ENCODE data around the gene SCYGR2.

GRCh38 chr2:227582369-227582768 lies 16.3 kb upstream of the SCYGR2 start:
- TF ChIP-seq CTCF (IDR thresholded peaks at IDR 0.05; ENCODE audit: borderline replicate concordance, extremely low read depth, low read length, poor library complexity, severe bottlenecking) (no peak), EZH2 (IDR thresholded peaks at IDR 0.05; ENCODE audit: borderline replicate concordance, low read depth, low read length, severe bottlenecking) (no peak)

All from DND-41 (cell line).